ENCODE data around the gene NLGN1.
A peak's percentile ranks its signal among the peaks of the same experiment; 100 is the strongest.

Gene NLGN1

GRCh38 chr3:173473237-173473636 lies 75.7 kb downstream of the NLGN1 start:
- Mint-ChIP-seq H3K4me1 (no peaks in the 10 kb centered on the region), H3K36me3 (ENCODE audit: low read depth) (no peaks in the 10 kb centered on the region), H3K4me3 (no peak overlapping the region), H3K27me3 (ENCODE audit: low read depth) (no peaks in the 10 kb centered on the region), H3K27ac (no peak overlapping the region), H3K9me3 (peaks cover 4% of the 10 kb centered on the region)
- TF ChIP-seq CTCF (IDR thresholded peaks at IDR 0.05; ENCODE audit: unreplicated experiment in 3 of 3): no peak

GRCh38 chr3:173479301-173479700 lies 81.8 kb downstream of the NLGN1 start:
- Mint-ChIP-seq H3K9me3 (peaks cover 4% of the 10 kb centered on the region), H3K4me3 (no peak overlapping the region), H3K27me3 (ENCODE audit: low read depth) (no peaks in the 10 kb centered on the region), H3K36me3 (ENCODE audit: low read depth) (no peaks in the 10 kb centered on the region), H3K4me1 (no peaks in the 10 kb centered on the region), H3K27ac (no peak overlapping the region)
- no peak for TF ChIP-seq CTCF (IDR thresholded peaks at IDR 0.05; ENCODE audit: unreplicated experiment in 3 of 3)

GRCh38 chr3:173501931-173502489 lies 104.5 kb downstream of the NLGN1 start:
- no peak for TF ChIP-seq CTCF (IDR thresholded peaks at IDR 0.05; ENCODE audit: unreplicated experiment in 3 of 3)
- no peaks in the 10 kb centered on the region for H3K27me3 Mint-ChIP-seq (ENCODE audit: low read depth)
- no peak overlapping the region for H3K4me3 Mint-ChIP-seq
- peaks cover 17% of the 10 kb centered on the region for H3K4me1 Mint-ChIP-seq
- H3K9me3 Mint-ChIP-seq: peaks cover 6% of the 10 kb centered on the region
- no peaks in the 10 kb centered on the region for H3K36me3 Mint-ChIP-seq (ENCODE audit: low read depth)
- H3K27ac Mint-ChIP-seq: peak overlapping the region; percentile 7 to 71 (median 40)

- Mint-ChIP-seq H3K4me1 (peaks cover 17% of the 10 kb centered on the region), H3K27me3 (ENCODE audit: low read depth) (no peaks in the 10 kb centered on the region)
These were observed 105.5 kb downstream of the NLGN1 start for GRCh38 chr3:173502983-173503568.

GRCh38 chr3:173510565-173510964 lies 113.0 kb downstream of the NLGN1 start:
- Mint-ChIP-seq H3K4me1 (peaks cover 7% of the 10 kb centered on the region), H3K36me3 (ENCODE audit: low read depth) (no peaks in the 10 kb centered on the region), H3K27me3 (ENCODE audit: low read depth) (no peaks in the 10 kb centered on the region), H3K27ac (no peak overlapping the region), H3K9me3 (no peaks in the 10 kb centered on the region), H3K4me3 (no peak overlapping the region)
- no peak for TF ChIP-seq CTCF (IDR thresholded peaks at IDR 0.05; ENCODE audit: unreplicated experiment in 3 of 3)

More at GRCh38 chr3:173502983-173503568, 105.5 kb downstream of the NLGN1 start:
- TF ChIP-seq CTCF (IDR thresholded peaks at IDR 0.05; ENCODE audit: unreplicated experiment in 3 of 3): no peak
- H3K27ac Mint-ChIP-seq: peak overlapping the region; percentile 7 to 71 (median 40)
- no peaks in the 10 kb centered on the region for H3K36me3 Mint-ChIP-seq (ENCODE audit: low read depth)
- no peak overlapping the region for H3K4me3 Mint-ChIP-seq
- peaks cover 6% of the 10 kb centered on the region for H3K9me3 Mint-ChIP-seq

GRCh38 chr3:173513123-173513522 lies 115.6 kb downstream of the NLGN1 start:
- H3K4me3 Mint-ChIP-seq: no peak overlapping the region

More at GRCh38 chr3:173513123-173513522, 115.6 kb downstream of the NLGN1 start:
- no peak overlapping the region for H3K27ac Mint-ChIP-seq
- no peak for TF ChIP-seq CTCF (IDR thresholded peaks at IDR 0.05; ENCODE audit: unreplicated experiment in 3 of 3)
- H3K36me3 Mint-ChIP-seq (ENCODE audit: low read depth): no peaks in the 10 kb centered on the region
- no peaks in the 10 kb centered on the region for H3K27me3 Mint-ChIP-seq (ENCODE audit: low read depth)
- H3K4me1 Mint-ChIP-seq: peaks cover 7% of the 10 kb centered on the region
- no peaks in the 10 kb centered on the region for H3K9me3 Mint-ChIP-seq
